Measurements from ENCODE around the gene TMCO4.
A peak's percentile ranks its signal among the peaks of the same experiment; 100 is the strongest.

Gene TMCO4

GRCh38 chr1:19654386-19654785 is 145.3 kb downstream of the TMCO4 start:
- Histone ChIP-seq H2AFZ (ENCODE audit: low read length) (no peak overlapping the region), H3K9me2 (replicated peaks; ENCODE audit: low read depth, low read length) (no peaks in the 10 kb centered on the region), H3K79me2 (ENCODE audit: insufficient read depth, low read length) (no peaks in the 10 kb centered on the region), H3K4me2 (ENCODE audit: low read depth, low read length, poor library complexity, severe bottlenecking) (no peak overlapping the region), H3K27me3 (ENCODE audit: insufficient read depth, low read length, poor library complexity, severe bottlenecking) (no peaks in the 10 kb centered on the region), H3K36me3 (ENCODE audit: insufficient read depth, low read length) (no peaks in the 10 kb centered on the region), H3K4me3 (ENCODE audit: low read length, poor library complexity, severe bottlenecking) (no peak overlapping the region), H3K9me3 (ENCODE audit: insufficient read depth, low read depth, low read length) (no peaks in the 10 kb centered on the region), H3F3A (ENCODE audit: low read depth) (no peaks in the 10 kb centered on the region), H4K20me1 (ENCODE audit: insufficient read depth, low read length, poor library complexity, severe bottlenecking) (no peaks in the 10 kb centered on the region), H3K4me1 (ENCODE audit: insufficient read depth, low read length, poor library complexity, severe bottlenecking) (peaks cover 10% of the 10 kb centered on the region), H3K9ac (ENCODE audit: low read depth, low read length, poor library complexity, severe bottlenecking) (no peak overlapping the region)
- no peak for TF ChIP-seq EZH2phosphoT487 (IDR thresholded peaks at IDR 0.05; ENCODE audit: borderline replicate concordance)
- TF ChIP-seq CTCF (conservative IDR thresholded peaks at IDR 0.05; ENCODE audit: low read length) = no peak

- no peaks in the 10 kb centered on the region for H3K79me2 ChIP-seq (ENCODE audit: insufficient read depth, low read length)
- H3K4me3 ChIP-seq (ENCODE audit: low read length, poor library complexity, severe bottlenecking) = peak overlapping the region; percentile 37
- no peaks in the 10 kb centered on the region for H4K20me1 ChIP-seq (ENCODE audit: insufficient read depth, low read length, poor library complexity, severe bottlenecking)
- TF ChIP-seq CTCF (conservative IDR thresholded peaks at IDR 0.05; ENCODE audit: low read length) = peak; percentile 83
- no peak for TF ChIP-seq EZH2phosphoT487 (IDR thresholded peaks at IDR 0.05; ENCODE audit: borderline replicate concordance)
- no peaks in the 10 kb centered on the region for H3K36me3 ChIP-seq (ENCODE audit: insufficient read depth, low read length)
- no peaks in the 10 kb centered on the region for H3F3A ChIP-seq (ENCODE audit: low read depth)
- H3K4me2 ChIP-seq (ENCODE audit: low read depth, low read length, poor library complexity, severe bottlenecking) = peak overlapping the region; percentile 59
- H3K9me3 ChIP-seq (ENCODE audit: insufficient read depth, low read depth, low read length) = no peaks in the 10 kb centered on the region
- H3K9ac ChIP-seq (ENCODE audit: low read depth, low read length, poor library complexity, severe bottlenecking) = no peak overlapping the region
- peaks cover 10% of the 10 kb centered on the region for H3K4me1 ChIP-seq (ENCODE audit: insufficient read depth, low read length, poor library complexity, severe bottlenecking)
- peak overlapping the region; percentile 66 for H2AFZ ChIP-seq (ENCODE audit: low read length)
- no peaks in the 10 kb centered on the region for H3K27me3 ChIP-seq (ENCODE audit: insufficient read depth, low read length, poor library complexity, severe bottlenecking)
- H3K9me2 ChIP-seq (replicated peaks; ENCODE audit: low read depth, low read length) = no peaks in the 10 kb centered on the region
Measured at GRCh38 chr1:19651141-19651737, 148.5 kb downstream of the TMCO4 start.

GRCh38 chr1:19650416-19651140 is 149.1 kb downstream of the TMCO4 start:
- Histone ChIP-seq H3K4me2 (ENCODE audit: low read depth, low read length, poor library complexity, severe bottlenecking) (peak overlapping the region; percentile 59), H3K9me3 (ENCODE audit: insufficient read depth, low read depth, low read length) (no peaks in the 10 kb centered on the region), H3F3A (ENCODE audit: low read depth) (no peaks in the 10 kb centered on the region), H3K36me3 (ENCODE audit: insufficient read depth, low read length) (no peaks in the 10 kb centered on the region), H3K4me3 (ENCODE audit: low read length, poor library complexity, severe bottlenecking) (peak overlapping the region; percentile 37), H3K9me2 (replicated peaks; ENCODE audit: low read depth, low read length) (no peaks in the 10 kb centered on the region), H3K9ac (ENCODE audit: low read depth, low read length, poor library complexity, severe bottlenecking) (no peak overlapping the region), H3K79me2 (ENCODE audit: insufficient read depth, low read length) (no peaks in the 10 kb centered on the region), H2AFZ (ENCODE audit: low read length) (peak overlapping the region; percentile 66), H3K27me3 (ENCODE audit: insufficient read depth, low read length, poor library complexity, severe bottlenecking) (no peaks in the 10 kb centered on the region), H3K4me1 (ENCODE audit: insufficient read depth, low read length, poor library complexity, severe bottlenecking) (peaks cover 10% of the 10 kb centered on the region), H4K20me1 (ENCODE audit: insufficient read depth, low read length, poor library complexity, severe bottlenecking) (no peaks in the 10 kb centered on the region)
- TF ChIP-seq CTCF (conservative IDR thresholded peaks at IDR 0.05; ENCODE audit: low read length) (no peak), EZH2phosphoT487 (IDR thresholded peaks at IDR 0.05; ENCODE audit: borderline replicate concordance) (no peak)
